ENCODE results near the gene IRF1.
"Not testable (repeated sequence)": the region's sequence is repeated elsewhere in the genome, so short reads cannot be mapped to it uniquely, and the experiment has no call there.

Gene IRF1

GRCh38 chr5:132439521-132440089 is 51.0 kb downstream of the IRF1 start:
- DNase-seq (ENCODE audit: low read depth in 2 of 2): no peak

GRCh38 chr5:132438917-132439316 is 51.7 kb downstream of the IRF1 start:
- DNase-seq (ENCODE audit: low read depth in 2 of 2): no peak

- DNase-seq (ENCODE audit: low read depth in 2 of 2): not testable (repeated sequence)
These were observed 52.3 kb downstream of the IRF1 start for GRCh38 chr5:132438267-132438645.

- DNase-seq (ENCODE audit: low read depth in 2 of 2): peak; percentile 41 to 55
These were observed 52.8 kb downstream of the IRF1 start for GRCh38 chr5:132437604-132438266.

GRCh38 chr5:132436936-132437335 is 53.6 kb downstream of the IRF1 start:
- no peak for DNase-seq (ENCODE audit: low read depth in 2 of 2)

GRCh38 chr5:132435886-132436285 is 54.7 kb downstream of the IRF1 start:
- no peak for DNase-seq (ENCODE audit: low read depth in 2 of 2)

GRCh38 chr5:132435447-132435846 is 55.1 kb downstream of the IRF1 start:
- no peak for DNase-seq (ENCODE audit: low read depth in 2 of 2)

- no peak for DNase-seq (ENCODE audit: low read depth in 2 of 2)
These were observed 55.9 kb downstream of the IRF1 start for GRCh38 chr5:132434416-132435286.

- DNase-seq (ENCODE audit: low read depth in 2 of 2): no peak
These were observed 57.4 kb downstream of the IRF1 start for GRCh38 chr5:132433141-132433540.

GRCh38 chr5:132431632-132432031 is 58.9 kb downstream of the IRF1 start:
- DNase-seq (ENCODE audit: low read depth in 2 of 2): no peak
